ENCODE measurements around the gene ARHGAP24. TPM values are rescaled to one million over a fixed set of nuclear protein-coding genes. Genes with fewer than 3 reads are reported as not detected.

Gene ARHGAP24
- total RNA-seq, 2 donors from 2014 or later: 34.0 to 42.0 TPM

DNA sequence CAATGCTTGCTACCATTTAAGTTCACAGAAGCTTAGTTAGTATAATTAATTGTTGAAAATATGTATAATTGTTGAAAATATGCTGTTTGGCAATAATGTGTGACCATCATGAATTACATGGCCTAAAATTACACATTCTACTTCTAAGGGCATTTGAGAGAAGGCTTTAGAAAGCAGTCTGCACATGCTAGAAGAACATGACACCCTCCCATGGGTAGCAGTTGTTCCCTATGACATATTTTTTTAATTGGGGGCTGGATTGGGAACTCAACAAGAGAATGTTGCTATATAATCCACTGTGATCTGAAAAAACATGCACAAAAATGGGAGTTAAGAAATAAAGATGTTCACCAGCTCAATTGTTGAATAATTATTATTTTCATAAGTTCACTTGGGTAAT lies 331.4 kb downstream of the ARHGAP24 start:
- DNase-seq (ENCODE audit: low spot score): no peak
- H3K36me3 ChIP-seq: no peaks in the 10 kb centered on the region
- H3K4me1 ChIP-seq: peaks cover 0 to 24% of the 10 kb centered on the region in 2 donors
- H3K4me3 ChIP-seq: no peak overlapping the region
- TF ChIP-seq, protein P1, sequence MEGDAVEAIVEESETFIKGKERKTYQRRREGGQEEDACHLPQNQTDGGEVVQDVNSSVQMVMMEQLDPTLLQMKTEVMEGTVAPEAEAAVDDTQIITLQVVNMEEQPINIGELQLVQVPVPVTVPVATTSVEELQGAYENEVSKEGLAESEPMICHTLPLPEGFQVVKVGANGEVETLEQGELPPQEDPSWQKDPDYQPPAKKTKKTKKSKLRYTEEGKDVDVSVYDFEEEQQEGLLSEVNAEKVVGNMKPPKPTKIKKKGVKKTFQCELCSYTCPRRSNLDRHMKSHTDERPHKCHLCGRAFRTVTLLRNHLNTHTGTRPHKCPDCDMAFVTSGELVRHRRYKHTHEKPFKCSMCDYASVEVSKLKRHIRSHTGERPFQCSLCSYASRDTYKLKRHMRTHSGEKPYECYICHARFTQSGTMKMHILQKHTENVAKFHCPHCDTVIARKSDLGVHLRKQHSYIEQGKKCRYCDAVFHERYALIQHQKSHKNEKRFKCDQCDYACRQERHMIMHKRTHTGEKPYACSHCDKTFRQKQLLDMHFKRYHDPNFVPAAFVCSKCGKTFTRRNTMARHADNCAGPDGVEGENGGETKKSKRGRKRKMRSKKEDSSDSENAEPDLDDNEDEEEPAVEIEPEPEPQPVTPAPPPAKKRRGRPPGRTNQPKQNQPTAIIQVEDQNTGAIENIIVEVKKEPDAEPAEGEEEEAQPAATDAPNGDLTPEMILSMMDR (IDR thresholded peaks at IDR 0.05): no peak
- H3K9me3 ChIP-seq: no peaks in the 10 kb centered on the region
- no peaks in the 10 kb centered on the region for H3K27me3 ChIP-seq
- H3K27ac ChIP-seq: no peak overlapping the region

DNA sequence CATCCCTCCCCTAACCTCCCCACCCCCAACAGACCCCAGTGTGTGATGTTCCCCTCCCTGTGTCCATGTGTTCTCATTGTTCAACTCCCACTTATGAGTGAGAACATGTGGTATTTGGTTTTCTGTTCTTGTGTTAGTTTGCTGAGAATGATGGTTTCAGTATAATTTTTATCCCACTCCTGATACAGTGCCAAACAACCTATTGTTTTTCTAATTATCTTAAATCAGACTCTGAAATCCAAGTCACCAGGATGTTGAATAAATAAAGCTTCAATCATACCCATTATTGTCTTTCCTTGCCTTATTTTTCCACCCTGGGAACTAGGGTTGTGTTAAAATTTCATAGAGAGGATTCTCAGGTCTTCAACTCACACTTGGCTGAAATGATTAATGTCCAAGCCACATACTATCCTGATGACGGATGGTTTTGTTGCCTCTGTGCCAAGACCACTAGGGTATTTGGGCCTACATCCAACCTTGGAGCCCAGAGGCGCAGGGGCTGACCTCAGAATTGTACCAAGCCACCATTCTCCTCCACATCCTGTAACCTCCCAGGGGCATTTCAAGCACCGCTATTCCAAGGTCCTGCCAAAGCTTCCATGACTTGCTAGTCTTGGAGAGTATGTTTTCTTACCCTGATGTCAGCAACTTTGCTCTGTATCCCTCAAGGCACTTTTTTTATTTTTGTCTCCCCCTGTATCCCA lies 332.4 kb downstream of the ARHGAP24 start:
- Histone ChIP-seq H3K27ac (peak overlapping the region; percentile 54 to 60), H3K27me3 (no peaks in the 10 kb centered on the region), H3K9me3 (no peaks in the 10 kb centered on the region), H3K4me3 (no peak overlapping the region), H3K4me1 (peaks cover 0 to 24% of the 10 kb centered on the region in 2 donors), H3K36me3 (no peaks in the 10 kb centered on the region)
- TF ChIP-seq, protein P1 (IDR thresholded peaks at IDR 0.05): peak in 1 of 2 donors; percentile 15
- DNase-seq (ENCODE audit: low spot score): peak; percentile 76

DNA sequence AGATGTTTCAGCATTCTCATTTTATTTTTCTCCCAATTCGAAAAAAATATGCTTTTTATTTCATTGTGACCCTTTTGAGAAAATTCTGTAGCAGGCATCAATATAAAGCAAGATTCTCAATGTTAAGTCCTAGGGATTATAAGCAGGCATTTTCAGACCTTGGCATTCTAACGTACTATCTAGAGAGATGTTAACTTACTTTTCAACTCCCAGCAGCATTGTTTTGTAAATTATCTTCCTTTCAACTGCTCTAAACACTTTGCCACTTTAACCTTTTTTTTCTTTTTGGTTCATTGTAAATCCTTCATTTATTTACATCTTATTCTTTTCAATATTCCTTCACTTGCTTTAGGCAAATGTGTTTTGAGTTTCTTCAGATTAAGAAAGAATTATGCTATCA lies 333.2 kb downstream of the ARHGAP24 start:
- DNase-seq (ENCODE audit: low spot score): no peak
- Histone ChIP-seq H3K4me3 (no peak overlapping the region), H3K27me3 (no peaks in the 10 kb centered on the region), H3K4me1 (peaks cover 0 to 30% of the 10 kb centered on the region in 2 donors), H3K9me3 (no peaks in the 10 kb centered on the region), H3K36me3 (no peaks in the 10 kb centered on the region), H3K27ac (peak overlapping the region; percentile 54 to 60)
- TF ChIP-seq, protein P1 (IDR thresholded peaks at IDR 0.05): no peak

DNA sequence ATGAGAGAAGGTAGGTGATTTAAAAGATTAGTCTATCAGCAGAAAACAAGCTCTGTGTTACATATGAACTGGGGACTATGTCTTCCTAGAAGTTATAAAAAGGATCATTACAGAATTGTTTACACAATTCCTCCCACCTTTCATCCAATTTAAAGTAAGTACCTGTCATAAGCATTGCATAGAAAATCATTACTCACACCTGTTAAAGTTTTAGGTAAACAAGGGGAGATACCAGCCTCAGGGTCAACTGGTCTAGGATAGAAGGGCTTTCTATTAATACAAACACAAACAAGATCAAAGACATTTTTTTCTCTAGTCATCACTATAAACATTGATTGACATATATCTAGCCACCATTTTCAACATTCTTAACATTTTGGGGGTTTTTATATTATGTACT lies 333.9 kb downstream of the ARHGAP24 start:
- TF ChIP-seq, protein P1 (IDR thresholded peaks at IDR 0.05): no peak
- H3K4me1 ChIP-seq: peaks cover 0 to 32% of the 10 kb centered on the region in 2 donors
- no peaks in the 10 kb centered on the region for H3K9me3 ChIP-seq
- H3K27ac ChIP-seq: peak overlapping the region in 1 of 2 donors; percentile 54
- no peaks in the 10 kb centered on the region for H3K36me3 ChIP-seq
- DNase-seq (ENCODE audit: low spot score): no peak
- H3K4me3 ChIP-seq: no peak overlapping the region
- no peaks in the 10 kb centered on the region for H3K27me3 ChIP-seq

DNA sequence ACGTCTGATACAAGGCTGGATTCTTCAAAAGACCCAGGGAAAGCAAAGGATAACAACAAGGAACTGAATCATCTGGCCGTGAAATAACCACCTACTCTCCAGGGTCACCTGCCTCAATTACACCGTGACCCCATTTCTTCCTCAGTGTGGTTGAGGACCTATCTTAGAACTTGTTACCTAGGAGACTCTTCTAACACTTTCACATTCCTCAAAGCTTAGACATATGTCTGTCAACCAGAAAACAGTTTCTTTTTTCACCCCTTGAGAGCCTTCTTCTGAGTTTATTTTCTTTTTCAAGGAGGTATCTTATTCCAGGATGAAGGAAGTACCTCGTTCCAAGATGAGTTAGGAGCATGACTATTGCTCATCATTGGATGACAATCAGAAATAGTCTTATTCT lies 337.8 kb downstream of the ARHGAP24 start:
- TF ChIP-seq, protein P1 (IDR thresholded peaks at IDR 0.05): no peak
- Histone ChIP-seq H3K36me3 (no peaks in the 10 kb centered on the region), H3K4me3 (no peak overlapping the region), H3K9me3 (no peaks in the 10 kb centered on the region), H3K4me1 (peaks cover 0 to 21% of the 10 kb centered on the region in 2 donors), H3K27me3 (no peaks in the 10 kb centered on the region), H3K27ac (no peak overlapping the region)
- no peak for DNase-seq (ENCODE audit: low spot score)

Data from right atrium auricular region (tissue), 2 donors.